ENCODE measurements around the gene SAP30BP. TPM values are rescaled to one million over a fixed set of nuclear protein-coding genes. Genes with fewer than 3 reads are reported as not detected.
"Not testable (repeated sequence)": the region's sequence is repeated elsewhere in the genome, so short reads cannot be mapped to it uniquely, and the experiment has no call there.

Gene SAP30BP
- total RNA-seq, 1 donor from 2014 or later = 65.4 TPM

DNA sequence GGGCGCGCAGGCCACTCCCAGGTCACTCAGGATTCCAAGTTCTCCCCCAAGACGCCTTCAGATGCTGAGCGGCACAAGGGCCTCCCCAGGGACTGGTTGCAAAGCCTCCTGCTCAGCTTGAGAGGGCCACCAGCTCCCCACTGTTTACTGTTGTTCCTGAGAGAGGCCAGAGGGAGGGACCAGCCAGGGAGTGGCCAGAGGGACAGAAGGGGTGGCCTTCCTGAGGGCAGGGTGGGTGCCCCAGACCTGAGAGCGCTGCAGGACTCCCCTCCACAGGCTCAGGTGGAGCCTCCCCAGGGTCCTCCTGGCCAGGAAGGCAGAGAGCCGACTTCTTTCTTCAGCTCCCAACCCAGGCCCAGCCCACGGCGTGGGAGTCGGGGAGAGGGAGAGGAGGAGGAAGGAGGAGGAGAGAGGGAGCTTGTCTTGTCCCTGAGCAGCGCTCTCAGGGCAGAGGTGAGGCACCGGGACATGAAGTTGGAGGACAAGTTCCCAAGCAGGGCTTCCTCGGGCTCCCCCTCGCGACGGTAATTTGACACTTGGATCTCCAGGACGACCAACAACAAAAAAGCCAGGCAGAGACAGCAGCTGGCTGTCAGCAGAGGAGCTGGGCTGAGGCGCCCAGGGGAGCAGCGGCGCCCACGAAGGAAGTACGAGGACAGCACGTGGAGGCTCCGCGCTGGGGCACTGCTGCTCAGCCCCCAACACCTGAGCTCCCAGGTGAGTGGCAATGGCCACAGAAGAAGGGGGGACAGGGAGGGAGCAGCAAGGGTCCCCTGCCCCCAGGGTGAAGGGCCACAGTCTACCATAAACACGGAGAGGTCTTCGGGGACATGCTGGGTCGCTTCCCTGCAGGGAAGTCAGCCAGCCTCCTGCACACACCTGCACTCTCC lies 33.4 kb upstream of the SAP30BP start:
- peak; percentile 94 for DNase-seq (ENCODE audit: low spot score)

DNA sequence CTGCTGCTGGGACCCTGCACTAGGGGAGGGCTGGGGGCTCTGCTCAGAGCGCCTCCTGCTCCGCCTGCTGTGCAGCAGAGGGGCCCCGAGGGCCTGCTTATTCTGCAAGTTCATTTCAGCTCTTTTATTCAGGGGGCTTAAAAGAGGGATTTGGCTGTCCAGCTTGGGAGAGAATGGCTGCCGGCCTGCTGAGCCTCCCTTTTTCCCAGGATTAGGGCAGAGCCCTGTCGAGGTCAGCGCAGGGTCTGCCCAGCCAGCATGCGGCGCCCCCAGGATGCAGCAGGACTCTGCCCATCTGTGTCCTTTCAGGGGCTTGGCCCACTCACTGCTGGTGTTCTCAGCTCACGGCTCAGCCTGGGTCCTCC lies 32.8 kb upstream of the SAP30BP start:
- DNase-seq (ENCODE audit: low spot score) = no peak

DNA sequence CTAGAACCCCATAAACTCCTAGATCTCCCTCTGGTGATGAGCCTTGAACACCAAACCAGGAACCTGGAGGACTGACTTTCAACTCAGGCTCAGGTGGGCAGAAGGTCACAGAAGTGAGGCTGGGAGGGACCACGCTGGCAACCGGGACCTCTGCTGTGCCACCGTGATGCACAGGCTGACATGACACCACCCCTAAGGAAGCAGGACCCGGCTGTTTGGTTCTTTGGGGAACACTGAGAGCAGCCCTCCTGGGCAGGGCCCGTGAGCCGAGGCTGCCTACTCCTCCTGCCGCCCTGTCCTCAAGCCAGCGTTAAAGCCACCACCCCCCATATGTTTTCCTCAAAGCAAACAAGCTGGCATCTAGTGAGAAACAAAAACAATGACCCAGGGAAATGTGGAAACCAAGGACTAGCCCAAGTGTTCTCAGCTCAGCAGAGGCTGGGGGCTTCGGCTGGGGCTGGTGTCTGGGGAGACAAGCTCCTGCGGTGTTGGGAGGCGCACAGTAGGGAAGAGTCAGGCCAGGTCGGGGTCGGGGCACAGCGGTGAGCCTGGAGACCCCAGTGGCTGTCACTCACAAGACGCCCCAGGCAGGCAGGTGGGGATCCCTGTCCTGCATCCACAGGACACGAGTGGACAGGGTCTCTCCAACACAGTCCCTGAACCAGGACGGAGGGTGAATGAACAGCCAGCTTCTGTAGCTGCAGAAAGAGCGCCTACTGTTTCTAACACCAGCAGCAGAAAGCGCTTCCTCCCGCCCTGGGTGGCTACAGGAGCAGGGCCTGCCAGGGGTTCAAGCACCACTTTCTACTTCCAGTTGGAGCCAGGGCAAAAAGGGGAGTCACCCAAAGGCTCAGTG lies 32.2 kb upstream of the SAP30BP start:
- DNase-seq (ENCODE audit: low spot score) = no peak

DNA sequence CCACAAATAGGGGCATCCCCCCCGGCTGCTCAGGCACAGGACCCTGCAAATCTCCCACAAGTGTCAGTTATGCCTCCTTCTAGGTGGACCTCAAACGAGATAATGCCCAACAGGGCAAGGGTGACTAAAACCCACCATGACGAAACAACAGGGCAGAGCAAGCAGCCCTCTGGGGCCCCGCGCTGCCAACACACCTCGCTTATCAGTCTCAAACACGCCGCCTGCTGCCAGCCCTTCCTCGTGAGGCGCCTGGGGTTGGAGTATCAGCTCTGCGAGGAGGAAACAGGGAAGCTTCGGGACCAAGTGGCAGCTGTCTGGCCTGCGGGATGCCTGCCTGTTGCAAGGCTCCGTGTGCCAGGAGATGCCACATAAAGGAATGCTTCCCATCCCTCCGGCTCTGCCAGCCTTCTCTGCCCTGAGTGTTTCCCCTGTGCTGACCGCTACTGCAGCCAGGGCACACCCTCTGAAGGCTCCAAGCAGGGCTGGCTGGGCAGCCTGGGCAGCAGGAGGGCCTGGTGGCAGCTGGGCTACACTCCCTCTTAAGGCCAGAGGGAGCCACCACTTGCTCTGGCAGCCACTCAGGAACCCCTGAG lies 31.4 kb upstream of the SAP30BP start:
- DNase-seq (ENCODE audit: low spot score) = peak; percentile 72

DNA sequence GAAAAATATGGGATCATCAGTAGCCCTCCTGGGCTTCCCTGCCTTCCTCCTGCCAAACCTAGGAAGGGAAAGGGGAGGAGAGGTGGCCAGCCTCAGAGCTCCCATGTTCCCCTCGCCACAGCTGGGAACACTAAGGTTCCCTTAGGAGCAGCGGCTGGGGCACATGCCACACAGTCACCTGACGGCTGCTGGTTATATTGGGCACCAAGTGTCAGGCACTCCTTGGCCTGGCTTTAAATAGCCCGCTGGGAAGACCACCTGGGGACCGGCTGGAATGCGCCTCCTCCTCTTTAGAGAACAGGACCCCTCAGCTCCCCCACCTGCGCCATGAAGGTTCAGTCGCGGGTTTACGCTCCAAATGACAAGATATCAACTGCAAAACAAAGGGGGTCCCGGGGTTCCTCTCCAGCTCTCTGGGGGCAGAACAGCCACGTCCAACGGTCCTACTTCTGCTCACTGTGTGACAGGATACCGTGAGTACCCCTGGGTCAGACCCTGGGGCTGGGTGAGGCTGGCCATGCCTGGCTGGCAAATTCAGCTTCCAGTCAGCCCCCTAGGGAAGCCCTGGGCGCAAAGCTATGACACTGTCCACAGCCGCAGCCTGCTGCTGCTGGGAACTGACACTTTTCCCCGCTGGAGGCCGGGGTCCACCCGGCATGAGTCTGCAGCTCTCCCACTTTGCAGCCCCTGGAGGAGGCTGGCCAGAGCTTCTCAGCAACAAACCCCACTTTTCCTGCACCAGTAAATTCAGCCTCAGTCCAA lies 30.6 kb upstream of the SAP30BP start:
- DNase-seq (ENCODE audit: low spot score) = no peak

DNA sequence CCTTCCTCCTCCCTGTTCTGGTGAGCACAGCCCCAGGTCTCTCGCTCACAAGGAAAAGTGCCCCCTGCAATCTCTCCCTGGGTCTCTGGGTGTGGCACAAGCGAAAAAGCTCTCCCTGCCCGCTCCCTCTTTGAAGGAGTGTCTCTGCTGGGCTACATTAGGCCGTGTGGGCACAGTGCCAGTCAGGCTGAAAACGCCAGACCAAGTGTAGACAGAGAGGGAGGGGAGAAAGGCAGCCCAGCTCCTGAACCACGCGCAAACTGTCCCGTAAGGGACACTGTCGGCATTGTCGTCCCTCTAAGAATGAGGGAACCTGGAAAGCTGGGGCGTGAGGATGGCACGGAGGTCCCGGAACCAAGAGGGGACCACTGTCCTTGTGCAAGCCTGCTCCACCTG lies 30.0 kb upstream of the SAP30BP start:
- peak; percentile 46 for DNase-seq (ENCODE audit: low spot score)

DNA sequence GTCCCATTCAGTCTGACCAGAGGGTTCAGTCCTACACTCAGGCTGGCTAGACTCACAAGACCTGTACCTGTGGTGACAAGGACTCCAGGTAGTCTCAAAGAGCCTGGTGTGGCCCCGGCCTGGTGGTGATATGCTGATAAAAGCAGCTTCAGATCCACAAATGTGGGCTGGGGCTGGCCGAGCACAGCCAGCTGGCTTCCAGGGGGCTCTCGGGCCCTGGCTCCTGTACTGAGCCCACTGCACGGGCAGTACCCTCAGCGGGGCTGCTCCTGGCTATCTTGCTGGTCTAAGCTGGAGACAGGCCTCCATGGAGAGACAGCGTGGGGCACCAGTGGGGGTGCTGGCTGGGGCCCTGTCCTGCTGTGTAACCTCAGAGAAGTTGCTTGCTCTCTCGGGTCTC lies 29.6 kb upstream of the SAP30BP start:
- DNase-seq (ENCODE audit: low spot score) = no peak

DNA sequence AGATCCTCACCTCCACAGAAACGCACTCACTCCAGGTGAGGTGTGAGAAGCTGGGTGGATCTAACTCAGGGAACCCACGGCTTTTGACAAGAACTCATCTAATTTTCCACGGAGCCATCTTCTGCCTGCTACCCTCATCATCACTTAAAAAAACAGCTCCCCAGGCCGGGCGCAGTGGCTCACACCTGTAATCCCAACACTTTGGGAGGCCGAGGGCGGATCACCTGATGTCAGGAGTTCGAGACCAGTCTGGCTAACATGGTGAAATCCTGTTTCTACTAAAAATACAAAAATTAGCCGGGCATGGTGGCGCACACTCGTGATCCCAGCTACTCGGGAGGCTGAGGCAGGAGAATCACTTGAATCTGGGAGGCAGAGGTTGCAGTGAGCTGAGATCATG lies 29.1 kb upstream of the SAP30BP start:
- not testable (repeated sequence) for DNase-seq (ENCODE audit: low spot score)

DNA sequence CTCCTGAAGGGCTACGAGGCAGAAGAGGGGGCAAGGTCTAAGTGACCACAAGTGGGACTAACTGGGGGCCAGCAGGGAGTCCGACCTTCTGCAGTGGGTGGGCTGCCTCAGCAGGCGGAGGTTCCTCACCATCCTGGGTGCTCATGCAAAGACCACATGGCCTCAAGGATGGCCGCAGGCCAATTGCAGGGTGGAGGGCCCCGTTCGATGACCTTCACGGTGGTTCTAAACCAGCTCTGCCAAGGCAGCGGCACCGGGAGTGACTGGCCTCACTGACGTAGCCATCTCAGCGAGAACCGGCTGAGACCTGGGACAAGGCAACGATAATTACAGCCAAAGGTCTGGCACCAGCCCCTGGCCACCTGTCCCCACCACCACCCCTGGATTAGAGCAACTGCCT lies 28.2 kb upstream of the SAP30BP start:
- DNase-seq (ENCODE audit: low spot score) = peak; percentile 43

DNA sequence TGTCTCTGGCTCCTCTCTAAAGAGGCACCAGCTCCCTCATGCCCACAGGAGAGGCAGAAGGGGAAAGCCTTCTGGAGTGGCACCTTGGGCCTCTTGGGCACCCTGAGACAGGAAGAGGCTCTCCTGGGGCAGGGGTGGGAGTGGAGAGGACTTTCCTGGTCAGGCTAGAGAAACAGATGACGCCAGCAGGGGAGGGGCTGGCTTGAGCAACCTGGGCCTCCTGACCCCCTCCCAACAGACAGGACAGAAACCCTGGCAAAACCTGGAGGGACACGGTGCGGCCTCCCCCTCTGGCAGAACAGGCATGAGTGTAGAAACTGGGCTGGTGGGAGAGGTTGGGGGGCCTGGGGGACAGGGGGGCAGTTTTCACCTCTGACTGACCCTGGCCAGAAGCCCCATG lies 27.8 kb upstream of the SAP30BP start:
- no peak for DNase-seq (ENCODE audit: low spot score)

DNA sequence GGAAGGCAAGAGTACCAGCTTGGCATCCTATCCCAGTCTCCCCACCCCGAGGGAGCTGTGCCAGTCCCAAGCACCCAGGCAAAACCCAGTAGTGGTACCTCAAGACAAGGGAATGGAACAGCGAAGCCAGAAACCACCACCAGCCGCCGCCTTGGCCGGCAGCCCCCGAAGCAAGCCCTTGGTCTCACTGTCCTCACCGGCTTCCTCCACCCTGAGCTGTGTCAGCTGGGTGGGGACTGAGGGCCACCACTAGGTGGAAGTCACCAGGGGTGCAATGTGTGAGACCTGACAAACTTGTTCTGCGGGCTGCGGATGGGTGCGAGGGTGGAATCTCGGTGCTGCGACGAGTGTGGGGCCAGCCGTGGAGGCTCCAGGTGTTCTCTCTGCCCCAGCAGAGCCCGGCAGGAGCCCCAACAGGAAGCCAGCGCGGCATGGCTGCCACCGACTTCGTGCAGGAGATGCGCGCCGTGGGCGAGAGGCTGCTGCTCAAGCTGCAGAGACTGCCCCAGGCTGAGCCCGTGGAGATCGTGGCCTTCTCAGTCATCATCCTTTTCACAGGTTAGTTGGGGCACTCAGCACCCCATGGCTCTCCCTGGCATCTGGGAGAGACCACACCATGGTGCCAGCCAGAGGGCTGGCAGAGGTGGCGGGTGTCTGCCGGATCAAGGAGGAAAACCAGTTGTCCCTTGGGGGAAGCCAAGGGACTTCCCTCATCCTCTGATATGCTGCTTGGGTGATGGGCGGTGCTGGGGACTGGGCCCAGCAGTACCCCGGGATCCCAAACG lies 27.2 kb upstream of the SAP30BP start:
- peak; percentile 80 for DNase-seq (ENCODE audit: low spot score)

DNA sequence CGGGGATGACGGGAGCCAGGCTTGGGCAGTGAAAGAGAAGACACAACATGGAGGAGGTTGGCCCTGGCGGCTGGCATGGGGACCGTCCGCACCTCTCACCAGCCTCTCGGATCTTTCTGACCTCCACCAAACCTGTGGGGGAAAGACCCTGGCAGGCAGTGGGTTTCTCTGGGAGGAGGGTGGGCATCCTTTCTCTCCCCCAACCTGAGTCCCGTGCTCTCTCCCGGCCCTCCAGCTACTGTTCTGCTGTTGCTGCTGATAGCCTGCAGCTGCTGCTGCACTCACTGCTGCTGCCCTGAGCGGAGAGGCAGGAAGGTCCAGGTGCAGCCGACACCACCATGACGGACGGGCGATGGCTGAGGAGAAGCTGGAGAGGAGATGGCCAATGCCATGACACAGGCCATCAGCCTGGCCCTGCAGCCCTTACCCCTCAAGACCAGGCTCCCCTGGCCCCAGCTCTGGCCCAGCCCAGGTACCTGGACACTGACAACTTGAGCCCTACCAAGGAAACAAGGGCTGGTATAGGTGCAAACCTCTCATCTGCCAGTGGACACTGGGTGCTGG lies 26.5 kb upstream of the SAP30BP start:
- no peak for DNase-seq (ENCODE audit: low spot score)

DNA sequence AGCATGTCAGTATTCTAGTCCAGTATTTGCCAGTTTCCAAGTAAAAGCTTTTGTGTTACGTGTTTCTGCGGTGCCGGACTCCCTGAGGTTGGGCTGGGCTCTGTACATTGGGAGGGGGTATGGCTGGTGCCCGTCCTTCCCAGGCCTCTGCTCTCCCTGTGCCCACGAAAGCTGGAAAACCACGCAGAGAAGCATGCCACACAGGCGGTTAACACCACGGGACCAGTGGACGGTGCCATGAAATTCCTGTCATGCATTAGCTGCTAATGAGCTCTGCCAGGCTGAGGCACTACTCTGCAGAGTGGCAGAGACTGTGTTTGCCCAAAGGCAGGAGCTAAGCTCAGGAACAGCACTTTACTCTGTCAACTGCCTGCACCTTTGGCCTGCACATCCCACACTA lies 25.8 kb upstream of the SAP30BP start:
- no peak for DNase-seq (ENCODE audit: low spot score)

DNA sequence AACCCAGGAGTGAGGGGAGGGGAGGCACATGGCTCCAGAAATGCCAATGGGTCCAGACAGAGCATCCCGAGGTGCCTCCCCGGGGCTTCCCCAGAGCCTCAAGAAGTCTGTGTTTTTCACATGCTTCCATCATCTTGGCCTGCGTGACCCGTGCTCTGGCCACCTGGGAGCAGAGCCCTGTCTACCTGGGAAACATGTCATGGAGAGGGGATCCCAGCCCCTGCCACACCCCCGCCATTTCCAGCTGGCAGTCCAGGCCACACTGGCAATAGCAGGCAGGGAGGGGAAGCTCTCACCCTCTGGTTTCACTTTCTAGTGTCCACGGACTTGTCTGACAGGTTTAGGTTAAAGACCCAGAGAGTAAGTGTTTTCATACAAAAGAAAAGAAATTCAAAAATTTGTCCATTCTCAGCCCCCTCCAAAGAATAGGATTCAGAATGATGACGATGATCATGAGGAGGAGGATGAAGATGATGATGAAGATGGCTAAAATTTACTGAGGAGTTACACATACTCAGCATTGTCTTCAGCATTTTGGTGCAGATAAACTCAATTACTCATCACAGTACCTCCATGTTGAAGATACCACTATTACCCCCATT lies 24.9 kb upstream of the SAP30BP start:
- DNase-seq (ENCODE audit: low spot score) = peak; percentile 50

DNA sequence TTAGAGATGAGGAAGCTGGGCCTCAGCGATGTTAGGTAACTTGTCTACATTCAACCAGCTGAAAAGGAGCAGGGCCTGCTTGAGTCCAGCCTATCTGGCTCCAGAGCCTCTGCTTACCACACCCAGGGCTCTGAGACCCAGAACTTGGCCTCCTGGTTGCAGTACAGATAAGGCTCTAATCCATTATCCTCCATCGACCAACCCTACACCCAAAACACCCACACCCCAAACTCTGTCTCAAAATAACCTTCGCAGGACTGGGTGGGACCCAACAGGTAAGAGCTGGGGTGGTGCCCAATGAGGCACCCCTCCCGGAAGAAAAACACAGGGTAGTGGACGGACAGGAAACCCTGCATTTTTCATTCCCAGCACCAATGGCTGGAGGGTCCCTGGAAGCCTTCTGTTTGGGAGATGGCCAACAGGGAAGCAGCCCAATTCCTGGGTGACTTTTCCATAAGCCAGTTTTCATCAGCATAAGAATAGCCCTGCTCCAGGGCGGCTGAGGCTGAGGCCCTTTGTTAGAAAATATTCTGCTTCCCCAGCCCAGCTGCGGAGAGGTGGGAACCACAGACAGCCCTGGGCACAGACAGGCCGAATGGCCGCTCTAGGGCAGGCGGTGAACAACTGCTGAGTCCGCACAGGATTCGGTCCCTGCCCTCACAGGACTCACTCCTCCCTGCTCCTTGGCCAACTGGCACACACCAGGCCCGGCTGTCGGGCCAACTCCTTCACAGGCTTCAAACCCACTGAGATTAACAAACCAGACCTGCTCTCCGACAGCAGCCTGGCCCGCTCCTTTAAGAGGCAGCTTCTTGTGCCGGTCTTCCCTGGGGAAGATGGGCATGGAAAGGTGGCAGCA lies 24.1 kb upstream of the SAP30BP start:
- DNase-seq (ENCODE audit: low spot score) = peak; percentile 45

DNA sequence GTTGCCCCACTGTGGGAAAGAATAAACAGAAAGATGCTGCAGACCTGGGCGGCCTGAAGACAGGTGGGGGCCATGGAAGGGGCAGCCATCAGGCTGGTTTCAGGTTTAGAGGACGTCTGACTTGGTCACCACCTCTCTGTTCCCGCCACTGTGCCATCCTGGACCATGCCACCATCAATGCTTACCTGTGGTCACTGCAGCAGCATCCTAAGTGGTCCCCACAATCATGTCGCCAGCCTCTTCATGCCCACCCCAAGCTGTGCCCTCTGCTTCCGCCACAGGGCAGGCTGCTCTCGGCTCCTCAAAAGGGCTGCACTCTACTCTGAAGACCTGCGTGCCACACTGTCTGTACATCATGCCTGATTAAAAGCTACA lies 23.5 kb upstream of the SAP30BP start:
- no peak for DNase-seq (ENCODE audit: low spot score)

DNA sequence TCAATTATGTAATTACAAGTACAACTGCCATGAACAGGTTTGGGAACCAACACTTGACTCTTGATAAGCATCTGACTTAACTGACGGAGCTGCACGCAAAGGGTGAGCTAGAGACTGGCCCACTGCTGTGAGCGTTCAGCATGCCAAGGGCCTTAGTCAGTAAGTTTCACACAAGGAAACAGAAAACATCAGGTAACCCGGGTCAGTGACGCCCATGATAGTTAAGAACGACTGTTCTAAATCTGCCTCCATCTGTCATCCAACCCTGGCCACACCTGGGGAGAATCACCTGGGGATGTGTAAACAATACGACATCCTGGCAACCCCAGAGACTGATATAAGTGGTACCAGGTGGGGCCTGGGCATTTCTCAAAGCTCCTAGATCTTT lies 21.6 kb upstream of the SAP30BP start:
- DNase-seq (ENCODE audit: low spot score) = peak; percentile 88

DNA sequence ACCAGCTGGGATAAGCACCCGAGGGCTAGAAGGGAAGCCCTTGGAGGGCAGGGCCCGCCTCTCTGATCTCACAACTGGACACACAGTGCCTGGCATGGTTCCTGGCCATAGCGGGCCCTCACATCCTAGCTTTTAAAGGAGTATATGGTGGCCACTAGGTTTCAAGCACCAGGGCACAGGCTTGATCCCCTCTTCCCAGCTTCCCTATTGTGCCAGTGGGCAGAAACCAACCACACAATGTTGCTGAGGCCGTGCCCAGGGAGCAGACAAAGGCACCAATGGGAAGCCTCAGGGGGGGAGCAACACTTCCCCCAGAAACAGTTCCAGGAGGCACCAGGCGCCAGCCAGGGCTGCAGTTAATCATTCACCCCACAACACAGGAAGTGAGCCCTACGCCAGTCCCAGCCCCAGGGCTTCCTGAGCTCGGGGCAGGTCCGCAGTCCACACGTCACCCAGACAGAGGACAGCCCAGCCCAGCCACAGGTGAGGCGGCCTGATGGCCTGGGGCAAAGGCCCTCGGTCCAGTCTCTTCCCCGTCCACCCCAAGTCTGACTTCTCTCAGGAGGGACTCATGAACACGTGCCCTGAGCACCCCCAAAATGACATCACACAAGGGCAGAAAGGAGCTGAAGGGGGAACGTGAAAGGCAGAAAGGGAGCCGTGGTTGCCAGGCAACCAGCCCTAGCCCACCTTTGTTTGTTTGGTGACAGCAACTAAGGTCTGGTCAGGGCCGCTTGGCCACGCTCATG lies 21.1 kb upstream of the SAP30BP start:
- peak; percentile 92 for DNase-seq (ENCODE audit: low spot score)

DNA sequence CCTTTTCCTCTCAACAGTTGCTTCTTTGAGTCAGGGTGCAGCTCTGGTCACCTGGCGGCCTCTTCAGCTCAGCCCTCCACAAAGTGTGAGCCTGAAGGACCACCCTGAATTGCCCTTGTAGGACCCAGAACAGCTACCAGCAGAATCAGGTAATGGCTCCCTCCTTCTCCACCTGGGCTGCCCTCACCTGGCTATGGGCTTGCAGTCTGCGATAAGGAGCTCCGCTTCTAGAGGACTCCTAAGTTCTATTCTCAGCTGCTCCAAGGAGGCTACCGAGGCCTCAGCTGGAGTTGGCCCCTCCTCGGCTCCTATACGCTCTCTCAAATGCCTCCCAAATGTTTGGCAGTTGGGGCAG lies 20.5 kb upstream of the SAP30BP start:
- no peak for DNase-seq (ENCODE audit: low spot score)
